ENCODE measurements around the gene KLHL21.

KLHL21 gene

DNA sequence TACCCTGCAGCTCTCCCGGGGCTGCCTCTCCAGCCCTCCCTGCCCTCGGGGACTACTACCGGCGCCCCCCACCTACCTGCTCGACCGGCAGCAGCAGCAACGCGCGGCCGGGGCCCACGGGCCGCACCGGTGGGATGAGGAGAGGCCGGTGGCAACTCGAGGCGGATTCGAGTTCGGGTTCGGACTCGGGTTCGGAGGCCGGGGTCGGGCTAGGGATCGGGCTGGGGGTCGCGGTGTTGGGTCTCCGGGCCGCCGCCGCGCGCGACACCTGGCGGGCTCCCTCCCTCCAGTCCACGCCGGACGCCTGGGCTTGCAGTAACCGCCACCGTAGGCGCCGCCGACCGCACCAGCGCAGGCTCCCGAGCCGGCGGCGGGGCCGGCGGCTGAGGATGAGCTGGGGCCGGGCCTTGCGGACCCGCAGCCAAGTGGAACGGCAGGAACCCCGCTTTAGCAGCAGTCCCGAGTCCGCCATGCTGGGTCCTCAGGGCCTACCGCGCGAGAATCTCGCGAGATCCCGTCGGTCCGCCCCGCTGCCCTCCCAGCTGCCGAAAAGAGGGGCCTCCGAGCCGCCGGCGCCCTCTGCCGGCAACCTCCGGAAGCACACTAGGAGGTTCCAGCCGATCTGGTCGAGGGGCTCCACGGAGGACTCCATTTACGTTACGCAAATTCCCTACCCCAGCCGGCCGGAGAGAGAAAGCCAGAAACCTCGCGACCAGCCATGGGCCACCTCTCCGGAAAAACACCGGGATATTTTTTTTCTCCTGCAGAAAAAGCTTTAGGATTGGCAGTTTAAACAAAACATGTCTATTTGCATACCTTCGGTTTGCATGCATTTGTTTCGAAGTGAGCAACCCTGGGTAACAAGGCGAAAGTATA lies 48.4 kb downstream of the KLHL21 start, which contains the start of gene NOL9:
NOL9 (minus strand) TSS at position 483 of the 876 bp plus-strand sequence; CDS start at position 472, 11 bp downstream.
- TF ChIP-seq NFIC (IDR thresholded peaks at IDR 0.05) (0 out of 2 replicates have a peak, but pooled peaks have one; percentile 13), FOXM1 (IDR thresholded peaks at IDR 0.05; ENCODE audit: borderline replicate concordance, low read depth) (no peak), TCF12 (IDR thresholded peaks at IDR 0.05; ENCODE audit: low read depth) (peak; percentile 71; the same call in 1 of the 2 replicates), EP300 (IDR thresholded peaks at IDR 0.05; ENCODE audit: borderline replicate concordance) (peak; percentile 54; the same call in 1 of the 2 replicates), TEAD4 (IDR thresholded peaks at IDR 0.05) (peak; percentile 36; the same call in 1 of the 2 replicates), EGR1 (IDR thresholded peaks at IDR 0.05) (0 out of 2 replicates have a peak, but pooled peaks have one; percentile 19), CEBPB (IDR thresholded peaks at IDR 0.05) (0 out of 2 replicates have a peak, but pooled peaks have one; percentile 32), MAX (IDR thresholded peaks at IDR 0.05) (peak; percentile 69), RAD21 (IDR thresholded peaks at IDR 0.05; ENCODE audit: low read depth) (peak; percentile 44; the same call in 1 of the 2 replicates), TAF1 (IDR thresholded peaks at IDR 0.05; ENCODE audit: low read depth) (peak; percentile 96), YY1 (IDR thresholded peaks at IDR 0.05; ENCODE audit: low read depth) (peak; percentile 96), REST (IDR thresholded peaks at IDR 0.05; ENCODE audit: low read depth) (no peak), ZBTB7A (IDR thresholded peaks at IDR 0.05; ENCODE audit: low read depth) (peak; percentile 87), CREB1 (IDR thresholded peaks at IDR 0.05; ENCODE audit: low read depth) (no peak)
- TF ChIP-seq, protein P1, sequence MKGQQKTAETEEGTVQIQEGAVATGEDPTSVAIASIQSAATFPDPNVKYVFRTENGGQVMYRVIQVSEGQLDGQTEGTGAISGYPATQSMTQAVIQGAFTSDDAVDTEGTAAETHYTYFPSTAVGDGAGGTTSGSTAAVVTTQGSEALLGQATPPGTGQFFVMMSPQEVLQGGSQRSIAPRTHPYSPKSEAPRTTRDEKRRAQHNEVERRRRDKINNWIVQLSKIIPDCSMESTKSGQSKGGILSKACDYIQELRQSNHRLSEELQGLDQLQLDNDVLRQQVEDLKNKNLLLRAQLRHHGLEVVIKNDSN (IDR thresholded peaks at IDR 0.05) = no peak

GRCh38 chr1:6547301-6547700 lies 55.4 kb downstream of the KLHL21 start:
- TF ChIP-seq EP300 (IDR thresholded peaks at IDR 0.05; ENCODE audit: borderline replicate concordance) = no peak
- no peak for TF ChIP-seq MAX (IDR thresholded peaks at IDR 0.05)
- no peak for TF ChIP-seq ZBTB7A (IDR thresholded peaks at IDR 0.05; ENCODE audit: low read depth)
- TF ChIP-seq YY1 (IDR thresholded peaks at IDR 0.05; ENCODE audit: low read depth) = no peak
- no peak for TF ChIP-seq TAF1 (IDR thresholded peaks at IDR 0.05; ENCODE audit: low read depth)
- TF ChIP-seq RAD21 (IDR thresholded peaks at IDR 0.05; ENCODE audit: low read depth) = no peak
- TF ChIP-seq REST (IDR thresholded peaks at IDR 0.05; ENCODE audit: low read depth) = no peak
- no peak for TF ChIP-seq FOXM1 (IDR thresholded peaks at IDR 0.05; ENCODE audit: borderline replicate concordance, low read depth)
- TF ChIP-seq, protein P1 (IDR thresholded peaks at IDR 0.05) = no peak
- no peak for TF ChIP-seq TCF12 (IDR thresholded peaks at IDR 0.05; ENCODE audit: low read depth)

DNA sequence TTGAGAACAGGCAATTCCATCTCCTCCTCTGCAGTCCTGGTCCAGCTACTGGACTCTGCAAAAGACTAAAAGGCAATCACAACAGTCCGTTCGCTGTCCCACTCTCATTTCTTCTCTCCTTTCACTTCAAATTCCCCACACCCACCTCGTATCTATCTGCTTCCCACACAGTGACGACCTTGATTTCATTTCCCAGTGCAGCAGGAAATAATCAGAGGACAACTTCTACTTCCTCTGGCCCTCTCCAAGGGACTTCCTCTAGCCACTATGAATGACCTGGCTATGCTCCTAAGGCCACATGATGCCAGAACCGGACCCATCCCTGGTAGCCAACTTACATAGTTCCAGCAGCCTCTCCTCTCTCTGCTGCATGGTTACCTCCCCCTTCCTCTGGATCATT lies 56.3 kb downstream of the KLHL21 start:
- TF ChIP-seq RAD21 (IDR thresholded peaks at IDR 0.05; ENCODE audit: low read depth) (no peak), ZBTB7A (IDR thresholded peaks at IDR 0.05; ENCODE audit: low read depth) (no peak), YY1 (IDR thresholded peaks at IDR 0.05; ENCODE audit: low read depth) (no peak), EP300 (IDR thresholded peaks at IDR 0.05; ENCODE audit: borderline replicate concordance) (no peak), REST (IDR thresholded peaks at IDR 0.05; ENCODE audit: low read depth) (no peak), CREB1 (IDR thresholded peaks at IDR 0.05; ENCODE audit: low read depth) (no peak), TAF1 (IDR thresholded peaks at IDR 0.05; ENCODE audit: low read depth) (no peak), TCF12 (IDR thresholded peaks at IDR 0.05; ENCODE audit: low read depth) (no peak), NFIC (IDR thresholded peaks at IDR 0.05) (no peak), EGR1 (IDR thresholded peaks at IDR 0.05) (no peak), CEBPB (IDR thresholded peaks at IDR 0.05) (no peak), MAX (IDR thresholded peaks at IDR 0.05) (no peak), TEAD4 (IDR thresholded peaks at IDR 0.05) (no peak), FOXM1 (IDR thresholded peaks at IDR 0.05; ENCODE audit: borderline replicate concordance, low read depth) (no peak)
- TF ChIP-seq, protein P1 (IDR thresholded peaks at IDR 0.05) = no peak
